Kidney (tissue), 2 donors: Measurements from ENCODE around the gene MIOS. TPM values are rescaled to one million over a fixed set of nuclear protein-coding genes. Genes with fewer than 3 reads are reported as not detected.

Experiments
- polyA plus RNA-seq: library from polyadenylated mRNA; stranded (reverse); fragments of 350-450 nt; fragmentation: Illumina TruSeq; extraction: RNeasy Lipid Tissue Mini Kit (QIAGEN cat#74804); gene quantifications from one replicate; pipeline ENCODE4 v1.2.3, GENCODE V29; 2014; ENCODE audit warnings: low read depth, low replicate concordance; ENCODE audit not compliant: insufficient read depth
- total RNA-seq: library from RNA; stranded (reverse); fragmentation: NEBNext Ultra II Directional; extraction: Animal tissue kit (Norgen Biotek cat#: 25700); gene quantifications from one replicate; pipeline ENCODE4 v1.2.1, GENCODE V29; 2021
- donor health status: DM: yes; HTN: yes; CAD: no.

Gene MIOS
- total and polyA plus RNA-seq, 2 donors from 2014 or later: 12.4 to 37.0 TPM

Other genes with a start within 250 kb of the MIOS start
- gene COL28A1, start 31.0 kb upstream of the MIOS start, total RNA-seq: 5.8 TPM
- 2.7 TPM for gene COL28A1, start 31.0 kb upstream of the MIOS start, polyA plus RNA-seq
- 18.0 TPM for gene UMAD1, start 73.9 kb downstream of the MIOS start, total RNA-seq
- gene UMAD1, start 73.9 kb downstream of the MIOS start, polyA plus RNA-seq: 20.3 TPM
- gene RPA3, start 151.7 kb downstream of the MIOS start, total RNA-seq: 33.7 TPM
- gene RPA3, start 151.7 kb downstream of the MIOS start, polyA plus RNA-seq: 59.4 TPM